HepG2 (cell line): ENCODE measurements around the gene GAS2L1. TPM values are rescaled to one million over a fixed set of nuclear protein-coding genes. Genes with fewer than 3 reads are reported as not detected.

Source experiments
- ATAC-seq: fragments of 200-7000 bp; cut with Tn5 transposase; 3 replicates; pipeline ENCODE4 v1.9.1; 2020; ENCODE audit warnings: mild to moderate bottlenecking, moderate library complexity
- BruUV-seq: library from RNA; stranded (reverse); fragments of 400-500 nt; replicated peaks from 2 replicates; lab custom pipeline; 2021; lab: Mats Ljungman, UMichigan
- CTCF ChIA-PET: fragments of 300-600 bp; formaldehyde crosslinking; extraction: SDS; loops from one replicate; lab custom pipeline; 2021; ENCODE audit warnings: low total read pairs, inconsistent platforms, low intra/inter-chr PET ratio; lab: Yijun Ruan, JAX
- POLR2A ChIA-PET: fragments of 350-600 bp; sonication (Branson Sonifier 250); formaldehyde crosslinking; loops from one replicate; lab custom pipeline; 2020; ENCODE audit warnings: antibody characterized with exemption, inconsistent platforms; lab: Yijun Ruan, JAX
- DNase-seq: peaks from one replicate; pipeline ENCODE4 v3.0.0-alpha.2; 2015; ENCODE audit warnings: low spot score
- FAIRE-seq: peaks from 3 replicates; lab custom pipeline; 2011; peaks lifted over from hg19 to GRCh38; lab: Jason Lieb, UNC
- H2AFZ ChIP-seq: one replicate; pipeline ENCODE4 v1.6.1; 2011; ENCODE audit warnings: low read length, inconsistent platforms
- H3K27ac ChIP-seq: fragments of 300-600 bp; 3 replicates; pipeline ENCODE4 v1.8.0; 2011; ENCODE audit warnings: mixed run types, mild to moderate bottlenecking, mixed read lengths, low read length, inconsistent platforms; ENCODE audit not compliant: insufficient read depth; ENCODE audit errors: extremely low read length
- H3K27me3 ChIP-seq, 2 experiments: fragments of 200-600 bp in 1 of 2; 2 replicates in 1 of 2; 3 replicates in 1 of 2; pipeline versions ENCODE4 v1.6.0 to v1.8.0; 2011; ENCODE audit warnings: low read length in 2 of 2, mild to moderate bottlenecking in 2 of 2, moderate library complexity in 2 of 2, inconsistent platforms in 1 of 2; ENCODE audit not compliant: insufficient read depth in 2 of 2, control insufficient read depth in 1 of 2
- H3K36me3 ChIP-seq, 2 experiments: fragments of 200-600 bp in 1 of 2; replicated peaks in 1 of 2; 2 replicates in 1 of 2; 3 replicates in 1 of 2; pipeline versions ENCODE4 v1.5.1 to v1.8.0; 2011; ENCODE audit warnings: low read length in 2 of 2, inconsistent platforms in 1 of 2; ENCODE audit not compliant: insufficient read depth in 2 of 2, control insufficient read depth in 1 of 2
- H3K4me1 ChIP-seq: 2 replicates; pipeline ENCODE4 v1.5.1; 2012; ENCODE audit warnings: low read length, inconsistent platforms; ENCODE audit not compliant: insufficient read depth
- H3K4me2 ChIP-seq: 2 replicates; pipeline ENCODE4 v1.6.0; 2011; ENCODE audit warnings: low read depth, low read length, inconsistent platforms
- H3K4me3 ChIP-seq, 3 experiments: fragments of 200-600 bp in 1 of 3; sonication (generic), shearing (Covaris generic) in 1 of 3; replicated peaks in 1 of 3; 2 replicates each; pipeline ENCODE4 v1.5.1; 2011 to 2016; ENCODE audit warnings: low read length in 3 of 3, inconsistent platforms in 2 of 3, low read depth in 2 of 3, mild to moderate bottlenecking in 2 of 3, control low read depth in 1 of 3, mixed read lengths in 1 of 3; ENCODE audit not compliant: insufficient read depth in 1 of 3
- H3K79me2 ChIP-seq: one replicate; pipeline ENCODE4 v1.6.1; 2011; ENCODE audit warnings: low read length, inconsistent platforms; ENCODE audit not compliant: insufficient read depth
- H3K9ac ChIP-seq: 2 replicates; pipeline ENCODE4 v1.6.0; 2011; ENCODE audit warnings: mild to moderate bottlenecking, low read depth, low read length, inconsistent platforms; ENCODE audit not compliant: insufficient read depth
- H3K9me3 ChIP-seq: 2 replicates; pipeline ENCODE4 v1.5.1; 2012; ENCODE audit warnings: mild to moderate bottlenecking, low read length
- H4K20me1 ChIP-seq: 2 replicates; pipeline ENCODE4 v1.6.0; 2011; ENCODE audit warnings: inconsistent platforms, mild to moderate bottlenecking, low read length, moderate library complexity; ENCODE audit not compliant: insufficient read depth
- BRD4 ChIP-seq: sonication (generic); formaldehyde crosslinking; IDR thresholded peaks from 2 replicates; pipeline ENCODE4 v1.4.0; 2020; ENCODE audit warnings: missing genetic modification reagents
- CBX5 ChIP-seq: sonication (generic); formaldehyde crosslinking; IDR thresholded peaks from 2 replicates; pipeline ENCODE4 v1.4.0; 2020; ENCODE audit warnings: missing genetic modification reagents, borderline replicate concordance
- FOXJ3 ChIP-seq: sonication (generic); formaldehyde crosslinking; IDR thresholded peaks from 2 replicates; pipeline ENCODE4 v1.4.0; 2020; ENCODE audit warnings: missing genetic modification reagents, mild to moderate bottlenecking, borderline replicate concordance
- FOXO4 ChIP-seq: sonication (generic); formaldehyde crosslinking; conservative IDR thresholded peaks from 2 replicates; pipeline ENCODE4 v1.8.1; 2023; ENCODE audit warnings: missing genetic modification reagents
- HNF4A ChIP-seq: sonication (generic); formaldehyde crosslinking; IDR thresholded peaks from 2 replicates; pipeline ENCODE4 v1.4.0; 2020; ENCODE audit warnings: missing genetic modification reagents
- ISL2 ChIP-seq: sonication (generic); formaldehyde crosslinking; IDR thresholded peaks from 2 replicates; pipeline ENCODE4 v1.5.0; 2020; ENCODE audit warnings: missing genetic modification reagents
- RORA ChIP-seq: sonication (generic); formaldehyde crosslinking; IDR thresholded peaks from 2 replicates; pipeline ENCODE4 v1.5.0; 2020; ENCODE audit warnings: mild to moderate bottlenecking, missing genetic modification reagents, moderate library complexity
- THAP8 ChIP-seq: sonication (generic); formaldehyde crosslinking; IDR thresholded peaks from 2 replicates; pipeline ENCODE4 v1.5.1; 2020; ENCODE audit warnings: missing genetic modification reagents, mild to moderate bottlenecking, borderline replicate concordance
- ZFAT ChIP-seq: sonication (generic); formaldehyde crosslinking; conservative IDR thresholded peaks from 2 replicates; pipeline ENCODE4 v1.8.1; 2023; ENCODE audit warnings: missing genetic modification reagents, inconsistent platforms
- ZNF143 ChIP-seq: sonication (generic); formaldehyde crosslinking; IDR thresholded peaks from 2 replicates; pipeline ENCODE4 v1.4.0; 2020; ENCODE audit warnings: missing genetic modification reagents
- ZNF160 ChIP-seq: sonication (generic); formaldehyde crosslinking; IDR thresholded peaks from 2 replicates; pipeline ENCODE4 v1.8.0; 2022; ENCODE audit warnings: mild to moderate bottlenecking, inconsistent platforms, missing genetic modification reagents
- ZNF260 ChIP-seq: sonication (generic); formaldehyde crosslinking; IDR thresholded peaks from 2 replicates; pipeline ENCODE4 v1.4.0; 2020; ENCODE audit warnings: missing genetic modification reagents, low read depth, mild to moderate bottlenecking, borderline replicate concordance
- ZNF546 ChIP-seq: sonication (generic); formaldehyde crosslinking; conservative IDR thresholded peaks from 2 replicates; pipeline ENCODE4 v1.8.1; 2023; ENCODE audit warnings: mild to moderate bottlenecking, missing genetic modification reagents
- WGBS: methylation state at CpG from one replicate; pipeline ENCODE4 v1.1.6; 2017; ENCODE audit warnings: low lambda C conversion rate; 5-methylcytosine and 5-hydroxymethylcytosine counted together
- in situ Hi-C: cut with HindIII; loops from 2 replicates; pipeline ENCODE4 v1.10.0; 2017; ENCODE audit warnings: low pct_unique_long_range_greater_than_20kb; ENCODE audit not compliant: extremely low pct_ligation_motif_present
- intact Hi-C: fragments of 100-400 bp; cut with micrococcal nuclease; formaldehyde crosslinking; loops from one replicate; pipeline ENCODE4 v1.10.0; 2022; ENCODE audit not compliant: unreplicated experiment
- polyA plus RNA-seq, 8 experiments: library from polyadenylated mRNA; depleted of rRNA in 3 of 8; stranded (reverse) in 7 of 8; unstranded in 1 of 8; fragments of >200 nt; fragmentation: Illumina TruSeq in 4 of 8; extraction: Trizol in 4 of 8; gene quantifications; 2 replicates each; pipeline versions ENCODE4 v1.2.1 to v1.2.3, GENCODE V29; 2011 to 2016; ENCODE audit warnings: low read depth in 4 of 8, missing spikeins in 1 of 8, mixed read lengths in 1 of 8; ENCODE audit not compliant: insufficient read depth in 1 of 8
- total RNA-seq, 5 experiments: library from RNA; depleted of rRNA; stranded (reverse); fragments of >200 nt; fragmentation: Illumina TruSeq; extraction: Trizol; gene quantifications; 2 replicates each; pipeline ENCODE4 v1.2.3, GENCODE V29; 2016; ENCODE audit warnings: low read depth in 1 of 5
- TF ChIP-seq, protein P1 (sequence below): sonication (generic); formaldehyde crosslinking; IDR thresholded peaks from 2 replicates; pipeline ENCODE4 v1.4.0; 2020; ENCODE audit warnings: mild to moderate bottlenecking, missing genetic modification reagents

Gene GAS2L1
- total and polyA plus RNA-seq, 2 of the 13 experiments (the other 11 are each of a cell fraction or from before 2014, with no cell fraction given), result 1.8 to 3.3 TPM

DNA sequence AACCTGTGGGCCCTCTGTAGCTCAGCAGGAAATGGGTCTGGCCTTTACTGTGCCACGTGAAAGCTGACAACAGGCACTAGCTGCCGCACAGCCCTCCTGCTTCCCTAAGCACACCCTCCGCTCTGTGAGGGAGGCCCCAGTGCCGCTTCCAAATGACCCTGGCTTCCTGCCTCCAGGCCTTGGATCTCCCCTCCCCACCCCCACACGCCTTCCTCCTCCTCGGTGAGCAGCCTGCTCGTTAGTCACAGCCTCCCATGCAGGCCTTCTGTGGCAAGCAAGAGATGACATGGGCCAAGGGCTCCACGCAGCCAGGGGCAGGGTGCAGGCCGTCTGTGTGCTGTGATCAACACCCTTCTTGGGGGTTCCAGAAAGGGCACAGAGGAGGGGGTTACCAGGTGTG, 24.3 kb downstream of the GAS2L1 start:
- no peak overlapping the region for H3K27ac ChIP-seq
- H3K4me3 ChIP-seq, result no peak overlapping the region
- no peaks in the 10 kb centered on the region for H3K9me3 ChIP-seq
- H3K4me2 ChIP-seq, result no peak overlapping the region
- no peak for FAIRE-seq
- POLR2A ChIA-PET, result no interaction called here
- no peak for ATAC-seq
- no TSS peak for BruUV-seq
- H3K36me3 ChIP-seq, result peaks cover 6 to 20% of the 10 kb centered on the region in 2 experiments
- in situ Hi-C loops, result no loop called here
- H3K79me2 ChIP-seq, result no peaks in the 10 kb centered on the region
- 88% methylated on average over 7 of the region's 9 CpGs for WGBS
- no peak overlapping the region for H2AFZ ChIP-seq
- CTCF ChIA-PET, result no interaction called here
- no peak overlapping the region for H3K9ac ChIP-seq
- H3K27me3 ChIP-seq, result no peaks in the 10 kb centered on the region
- DNase-seq, result no peak
- no peaks in the 10 kb centered on the region for H4K20me1 ChIP-seq
- peaks cover 14% of the 10 kb centered on the region for H3K4me1 ChIP-seq
- TF ChIP-seq ZNF143 (CRISPR knock-in tag) (no peak), ISL2 (no peak), RORA (CRISPR knock-in tag) (no peak), ZFAT (CRISPR knock-in tag) (no peak), CBX5 (CRISPR knock-in tag) (no peak), THAP8 (no peak), BRD4 (CRISPR knock-in tag) (no peak), ZNF160 (no peak), FOXO4 (CRISPR knock-in tag) (no peak), ZNF260 (CRISPR knock-in tag) (no peak), HNF4A (no peak), FOXJ3 (CRISPR knock-in tag) (no peak), ZNF546 (CRISPR knock-in tag) (no peak)
- TF ChIP-seq, protein P1, sequence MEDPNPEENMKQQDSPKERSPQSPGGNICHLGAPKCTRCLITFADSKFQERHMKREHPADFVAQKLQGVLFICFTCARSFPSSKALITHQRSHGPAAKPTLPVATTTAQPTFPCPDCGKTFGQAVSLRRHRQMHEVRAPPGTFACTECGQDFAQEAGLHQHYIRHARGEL, result no peak
- intact Hi-C loops, result no loop called here
